AG09319 (cell line): Measurements from ENCODE around the gene TBC1D2B.

ENCODE experiments used
- DNase-seq: peaks from one replicate; pipeline ENCODE4 v3.0.0-alpha.2; 2010; ENCODE audit warnings: low read depth; ENCODE audit errors: extremely low read depth
- CTCF ChIP-seq: IDR thresholded peaks from 2 replicates; pipeline ENCODE4 v1.5.1; 2011; ENCODE audit warnings: low read depth, mild to moderate bottlenecking, inconsistent platforms, low read length, moderate library complexity

TBC1D2B gene

GRCh38 chr15:78016860-78017259, 60.7 kb downstream of the TBC1D2B start:
- TF ChIP-seq CTCF = no peak
- DNase-seq = no peak

GRCh38 chr15:78012643-78013077, 64.9 kb downstream of the TBC1D2B start:
- TF ChIP-seq CTCF = no peak
- no peak for DNase-seq

GRCh38 chr15:78010067-78010466, 67.4 kb downstream of the TBC1D2B start:
- no peak for TF ChIP-seq CTCF
- DNase-seq = no peak

- no peak for TF ChIP-seq CTCF
- peak; percentile 59 for DNase-seq
These were observed 69.3 kb downstream of the TBC1D2B start for GRCh38 chr15:78007964-78008886.

- TF ChIP-seq CTCF = no peak
These were observed 70.1 kb downstream of the TBC1D2B start for GRCh38 chr15:78007211-78007931.

GRCh38 chr15:78006567-78007205, 70.8 kb downstream of the TBC1D2B start:
- TF ChIP-seq CTCF = no peak
- no peak for DNase-seq

More at GRCh38 chr15:78007211-78007931, 70.1 kb downstream of the TBC1D2B start:
- no peak for DNase-seq
